CD4-positive, alpha-beta memory T cell (primary cell): ENCODE measurements around the gene MKKS. TPM values are rescaled to one million over a fixed set of nuclear protein-coding genes. Genes with fewer than 3 reads are reported as not detected.
A peak's percentile ranks its signal among the peaks of the same experiment; 100 is the strongest.

ENCODE experiments used
- CTCF ChIA-PET: fragments of 350-600 bp; sonication (Branson Sonifier 250); formaldehyde crosslinking; loops from one replicate; lab custom pipeline; 2021; ENCODE audit warnings: inconsistent platforms; ENCODE audit not compliant: partially characterized antibody; lab: Charles Lee
- POLR2A ChIA-PET: fragments of 350-600 bp; sonication (Branson Sonifier 250); formaldehyde crosslinking; loops from one replicate; lab custom pipeline; 2021; ENCODE audit not compliant: partially characterized antibody; lab: Charles Lee
- DNase-seq, 5 donors: peaks; one replicate each; pipeline versions ENCODE4 v3.0.0 to v3.0.0-alpha.2; 2020 to 2022; ENCODE audit warnings: mixed read lengths in 1 of 5
- H3K27ac ChIP-seq: one replicate; pipeline ENCODE4 v1.7.0; 2013; ENCODE audit warnings: low read depth, low read length
- H3K27me3 ChIP-seq: 2 replicates; pipeline ENCODE4 v1.7.0; 2013; ENCODE audit warnings: mild to moderate bottlenecking, low read length, moderate library complexity; ENCODE audit not compliant: insufficient read depth
- H3K36me3 ChIP-seq: 2 replicates; pipeline ENCODE4 v1.7.0; 2013; ENCODE audit warnings: mild to moderate bottlenecking, low read length, moderate library complexity; ENCODE audit not compliant: insufficient read depth
- H3K4me1 ChIP-seq: 2 replicates; pipeline ENCODE4 v1.7.0; 2013; ENCODE audit warnings: mild to moderate bottlenecking, low read length, moderate library complexity; ENCODE audit not compliant: insufficient read depth
- H3K4me3 ChIP-seq, 2 donors: one replicate each; pipeline ENCODE4 v1.7.0; 2013; ENCODE audit warnings: low read length in 2 of 2, mild to moderate bottlenecking in 1 of 2
- H3K9me3 ChIP-seq, 2 donors: one replicate each; pipeline ENCODE4 v1.7.0; 2013; ENCODE audit warnings: low read length in 2 of 2, control low read depth in 1 of 2; ENCODE audit not compliant: control insufficient read depth in 1 of 2
- H3K27ac Mint-ChIP-seq, 7 donors: one replicate each; pipeline ENCODE4 v1.8.0; 2020 to 2021; ENCODE audit warnings: mixed read lengths in 7 of 7, mild to moderate bottlenecking in 6 of 7, inconsistent platforms in 3 of 7, moderate library complexity in 3 of 7
- H3K27me3 Mint-ChIP-seq, 2 donors: one replicate each; pipeline ENCODE4 v1.8.0; 2020 to 2021; ENCODE audit warnings: mixed read lengths in 2 of 2
- H3K36me3 Mint-ChIP-seq, 2 donors: one replicate each; pipeline ENCODE4 v1.8.0; 2020 to 2021; ENCODE audit warnings: mixed read lengths in 2 of 2, inconsistent platforms in 1 of 2, mild to moderate bottlenecking in 1 of 2
- H3K4me1 Mint-ChIP-seq, 4 donors: one replicate each; pipeline ENCODE4 v1.8.0; 2020 to 2021; ENCODE audit warnings: mixed read lengths in 4 of 4, mild to moderate bottlenecking in 1 of 4
- H3K4me3 Mint-ChIP-seq, 8 donors: one replicate each; pipeline ENCODE4 v1.8.0; 2020 to 2021; ENCODE audit warnings: mixed read lengths in 8 of 8, mild to moderate bottlenecking in 7 of 8, moderate library complexity in 6 of 8, inconsistent platforms in 3 of 8
- H3K9me3 Mint-ChIP-seq, 8 donors: one replicate each; pipeline ENCODE4 v1.8.0; 2020 to 2021; ENCODE audit warnings: mixed read lengths in 8 of 8, mild to moderate bottlenecking in 5 of 8, inconsistent platforms in 3 of 8, moderate library complexity in 1 of 8
- intact Hi-C: fragments of 100-400 bp; cut with micrococcal nuclease; formaldehyde crosslinking; loops from one replicate; pipeline ENCODE4 v1.15.1; 2023
- polyA plus RNA-seq, 2 donors: library from polyadenylated mRNA; unstranded; fragments of 300-500 nt; fragmentation: Illumina TruSeq; gene quantifications; one replicate each; pipeline ENCODE4 v1.2.3, GENCODE V29; 2021
- total RNA-seq, 2 experiments: library from RNA; stranded (reverse); gene quantifications; one replicate each; pipeline ENCODE4 v1.2.3, GENCODE V29; 2021

The MKKS gene
- total and polyA plus RNA-seq, 4 experiments from 2014 or later, result 14.6 to 34.9 (median 24.6) TPM

DNA sequence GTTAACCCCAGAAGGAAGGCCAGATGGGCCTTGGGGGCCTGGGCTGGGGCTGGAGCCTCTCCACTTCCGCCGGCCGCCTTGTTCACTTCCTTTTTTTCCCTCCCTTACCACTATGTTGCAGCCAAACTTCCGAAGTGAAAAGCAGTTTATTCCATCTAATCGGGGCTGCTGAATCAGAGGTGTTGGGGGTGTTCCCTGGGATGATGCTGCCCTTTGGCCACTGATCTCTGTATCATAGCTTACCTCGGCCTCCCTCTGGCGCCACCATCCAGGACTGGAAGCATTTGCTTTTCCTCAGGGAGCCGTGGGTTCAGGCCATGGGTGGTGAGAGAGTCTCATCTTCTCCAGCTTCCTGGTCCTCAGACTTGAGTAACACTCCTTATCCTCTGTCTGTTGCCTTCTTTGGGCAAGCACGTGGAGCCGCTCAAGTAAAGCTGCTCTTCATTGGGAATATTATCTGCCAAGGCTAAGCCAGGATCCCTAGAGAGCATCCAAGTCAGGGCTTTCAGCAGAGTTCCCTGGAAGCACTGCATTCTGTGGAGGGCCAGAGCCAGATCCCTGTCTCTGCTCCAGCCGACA lies 40.7 kb upstream of the MKKS start:
- H3K36me3 Mint-ChIP-seq, result peaks cover under 1 to 13% of the 10 kb centered on the region in 2 donors
- Histone ChIP-seq H3K4me3 (no peak overlapping the region), H3K9me3 (no peaks in the 10 kb centered on the region), H3K27me3 (no peaks in the 10 kb centered on the region), H3K4me1 (peaks cover 18% of the 10 kb centered on the region), H3K27ac (no peak overlapping the region), H3K36me3 (no peaks in the 10 kb centered on the region)
- no peak overlapping the region for H3K4me3 Mint-ChIP-seq
- DNase-seq, result no peak
- intact Hi-C loops, result no loop called here
- peak overlapping the region in 3 of 7 donors; percentile 25 to 55 (median 37) for H3K27ac Mint-ChIP-seq
- H3K9me3 Mint-ChIP-seq, result peaks cover 0 to 3% (median 0%) of the 10 kb centered on the region in 8 donors
- ChIA-PET POLR2A (no interaction called here), CTCF (no interaction called here)
- H3K4me1 Mint-ChIP-seq, result peaks cover 12 to 18% (median 15%) of the 10 kb centered on the region in 4 donors
- no peaks in the 10 kb centered on the region for H3K27me3 Mint-ChIP-seq

DNA sequence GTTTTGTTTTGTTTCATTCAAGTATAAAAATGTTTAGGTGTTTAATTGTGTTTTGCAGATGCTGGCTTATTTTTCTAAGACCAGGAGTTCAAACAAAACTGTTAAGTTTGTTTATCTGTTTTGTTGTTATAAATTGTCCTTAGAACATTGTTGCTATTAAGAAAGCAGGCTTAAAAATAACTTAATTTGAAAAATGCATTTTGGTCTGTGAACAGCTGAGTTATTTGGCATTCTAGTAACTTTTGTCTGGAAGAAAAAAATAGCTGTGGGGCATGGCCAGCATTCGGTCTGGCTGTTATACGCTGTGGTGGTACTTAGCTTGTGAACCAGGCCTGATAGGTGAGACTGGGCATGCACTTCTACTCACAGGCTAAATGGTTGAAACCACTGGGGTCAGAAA lies 38.8 kb upstream of the MKKS start:
- peaks cover 18% of the 10 kb centered on the region for H3K4me1 ChIP-seq
- H3K27me3 Mint-ChIP-seq, result no peaks in the 10 kb centered on the region
- no peaks in the 10 kb centered on the region for H3K27me3 ChIP-seq
- peaks cover 18 to 24% (median 20%) of the 10 kb centered on the region in 4 donors for H3K4me1 Mint-ChIP-seq
- H3K9me3 ChIP-seq, result no peaks in the 10 kb centered on the region
- H3K27ac ChIP-seq, result no peak overlapping the region
- H3K36me3 ChIP-seq, result no peaks in the 10 kb centered on the region
- ChIA-PET CTCF (interaction anchor here (1.2 kb wide), 1 partner anchor 64 kb away, joined by 4 read pairs; no protein-coding TSS in a partner anchor), POLR2A (no interaction called here)
- peak overlapping the region in 2 of 7 donors; percentile 53 to 66 for H3K27ac Mint-ChIP-seq
- H3K4me3 ChIP-seq, result no peak overlapping the region
- peaks cover 0 to 3% (median 0%) of the 10 kb centered on the region in 8 donors for H3K9me3 Mint-ChIP-seq
- H3K4me3 Mint-ChIP-seq, result no peak overlapping the region
- no peak for DNase-seq
- intact Hi-C loops, result no loop called here
- peaks cover 3 to 18% of the 10 kb centered on the region in 2 donors for H3K36me3 Mint-ChIP-seq

- Histone ChIP-seq H3K4me3 (no peak overlapping the region), H3K27ac (no peak overlapping the region), H3K4me1 (peaks cover 5% of the 10 kb centered on the region), H3K36me3 (no peaks in the 10 kb centered on the region), H3K9me3 (no peaks in the 10 kb centered on the region), H3K27me3 (no peaks in the 10 kb centered on the region)
- CTCF ChIA-PET, result interaction anchor here (0.6 to 1.4 kb wide), 2 partner anchors 10 to 67 kb away, joined by 3 read pairs; no protein-coding TSS in a partner anchor
- DNase-seq, result no peak
- POLR2A ChIA-PET, result no interaction called here
- intact Hi-C loops, result no loop called here
- peaks cover 0 to 3% (median 0%) of the 10 kb centered on the region in 8 donors for H3K9me3 Mint-ChIP-seq
- H3K27ac Mint-ChIP-seq, result peak overlapping the region in 1 of 7 donors; percentile 15
- no peak overlapping the region for H3K4me3 Mint-ChIP-seq
- H3K27me3 Mint-ChIP-seq, result no peaks in the 10 kb centered on the region
- peaks cover 6 to 18% of the 10 kb centered on the region in 2 donors for H3K36me3 Mint-ChIP-seq
- H3K4me1 Mint-ChIP-seq, result peaks cover 10 to 17% (median 13%) of the 10 kb centered on the region in 4 donors
Measured at GRCh38 chr20:10470276-10470675, 36.3 kb upstream of the MKKS start.

- no peak overlapping the region for H3K27ac Mint-ChIP-seq
- no peak overlapping the region for H3K4me3 Mint-ChIP-seq
- no peaks in the 10 kb centered on the region for H3K27me3 Mint-ChIP-seq
- ChIA-PET CTCF (interaction anchor here (0.6 to 1.4 kb wide), 2 partner anchors 11 to 67 kb away, joined by 3 read pairs; no protein-coding TSS in a partner anchor), POLR2A (no interaction called here)
- H3K9me3 ChIP-seq, result no peaks in the 10 kb centered on the region
- H3K4me1 ChIP-seq, result no peaks in the 10 kb centered on the region
- intact Hi-C loops, result loop anchor here (1.0 kb wide), 1 partner anchor 67 kb away; no protein-coding TSS in a partner anchor
- peaks cover 5 to 15% (median 8%) of the 10 kb centered on the region in 4 donors for H3K4me1 Mint-ChIP-seq
- no peaks in the 10 kb centered on the region for H3K27me3 ChIP-seq
- peaks cover 0 to 3% (median 0%) of the 10 kb centered on the region in 8 donors for H3K9me3 Mint-ChIP-seq
- H3K36me3 ChIP-seq, result no peaks in the 10 kb centered on the region
- no peak overlapping the region for H3K27ac ChIP-seq
- H3K4me3 ChIP-seq, result no peak overlapping the region
- DNase-seq, result peak in 2 of 5 donors; percentile 12 to 14
- H3K36me3 Mint-ChIP-seq, result peaks cover 7 to 18% of the 10 kb centered on the region in 2 donors
Measured at GRCh38 chr20:10469599-10469998, 35.6 kb upstream of the MKKS start.

- H3K27ac Mint-ChIP-seq, result no peak overlapping the region
- intact Hi-C loops, result loop anchor here (1.0 kb wide), 1 partner anchor 67 kb away; no protein-coding TSS in a partner anchor
- H3K9me3 Mint-ChIP-seq, result peaks cover 0 to 3% (median 0%) of the 10 kb centered on the region in 8 donors
- no peaks in the 10 kb centered on the region for H3K27me3 Mint-ChIP-seq
- Histone ChIP-seq H3K4me1 (no peaks in the 10 kb centered on the region), H3K4me3 (no peak overlapping the region), H3K9me3 (no peaks in the 10 kb centered on the region), H3K36me3 (no peaks in the 10 kb centered on the region), H3K27ac (no peak overlapping the region), H3K27me3 (no peaks in the 10 kb centered on the region)
- H3K36me3 Mint-ChIP-seq, result peaks cover 7 to 18% of the 10 kb centered on the region in 2 donors
- no peak for DNase-seq
- H3K4me3 Mint-ChIP-seq, result no peak overlapping the region
- H3K4me1 Mint-ChIP-seq, result peaks cover 5 to 10% (median 8%) of the 10 kb centered on the region in 4 donors
- ChIA-PET POLR2A (no interaction called here), CTCF (interaction anchor here (1.0 to 1.4 kb wide), 2 partner anchors 9 to 66 kb away, joined by 3 to 4 read pairs; no protein-coding TSS in a partner anchor)
Measured at GRCh38 chr20:10469056-10469455, 35.0 kb upstream of the MKKS start.

GRCh38 chr20:10468340-10468845 lies 34.4 kb upstream of the MKKS start:
- Histone ChIP-seq H3K27ac (no peak overlapping the region), H3K36me3 (no peaks in the 10 kb centered on the region), H3K9me3 (no peaks in the 10 kb centered on the region), H3K27me3 (no peaks in the 10 kb centered on the region), H3K4me1 (no peaks in the 10 kb centered on the region), H3K4me3 (no peak overlapping the region)
- Mint-ChIP-seq H3K27ac (peak overlapping the region in 1 of 7 donors; percentile 17), H3K9me3 (peaks cover 0 to 3% (median 0%) of the 10 kb centered on the region in 8 donors), H3K36me3 (peaks cover 8 to 25% of the 10 kb centered on the region in 2 donors), H3K4me3 (no peak overlapping the region), H3K4me1 (peaks cover 5 to 10% (median 8%) of the 10 kb centered on the region in 4 donors), H3K27me3 (no peaks in the 10 kb centered on the region)
- intact Hi-C loops, result no loop called here
- ChIA-PET POLR2A (no interaction called here), CTCF (interaction anchor here (1.0 to 1.4 kb wide), 2 partner anchors 10 to 67 kb away, joined by 3 to 4 read pairs; no protein-coding TSS in a partner anchor)
- no peak for DNase-seq

GRCh38 chr20:10467681-10468339 lies 33.8 kb upstream of the MKKS start:
- Histone ChIP-seq H3K36me3 (no peaks in the 10 kb centered on the region), H3K9me3 (no peaks in the 10 kb centered on the region), H3K4me1 (no peaks in the 10 kb centered on the region), H3K27me3 (no peaks in the 10 kb centered on the region), H3K27ac (no peak overlapping the region), H3K4me3 (no peak overlapping the region)
- H3K4me1 Mint-ChIP-seq, result peaks cover 5 to 13% (median 8%) of the 10 kb centered on the region in 4 donors
- ChIA-PET POLR2A (no interaction called here), CTCF (interaction anchor here (1.2 to 1.4 kb wide), 2 partner anchors 54 to 68 kb away, joined by 3 to 4 read pairs; no protein-coding TSS in a partner anchor)
- no peak overlapping the region for H3K4me3 Mint-ChIP-seq
- H3K27ac Mint-ChIP-seq, result peak overlapping the region in 1 of 7 donors; percentile 17
- no peaks in the 10 kb centered on the region for H3K27me3 Mint-ChIP-seq
- DNase-seq, result no peak
- intact Hi-C loops, result no loop called here
- H3K9me3 Mint-ChIP-seq, result peaks cover 0 to 3% (median 0%) of the 10 kb centered on the region in 8 donors
- H3K36me3 Mint-ChIP-seq, result peaks cover 8 to 29% of the 10 kb centered on the region in 2 donors
